ENCODE measurements around the gene ABHD17A.

DNA sequence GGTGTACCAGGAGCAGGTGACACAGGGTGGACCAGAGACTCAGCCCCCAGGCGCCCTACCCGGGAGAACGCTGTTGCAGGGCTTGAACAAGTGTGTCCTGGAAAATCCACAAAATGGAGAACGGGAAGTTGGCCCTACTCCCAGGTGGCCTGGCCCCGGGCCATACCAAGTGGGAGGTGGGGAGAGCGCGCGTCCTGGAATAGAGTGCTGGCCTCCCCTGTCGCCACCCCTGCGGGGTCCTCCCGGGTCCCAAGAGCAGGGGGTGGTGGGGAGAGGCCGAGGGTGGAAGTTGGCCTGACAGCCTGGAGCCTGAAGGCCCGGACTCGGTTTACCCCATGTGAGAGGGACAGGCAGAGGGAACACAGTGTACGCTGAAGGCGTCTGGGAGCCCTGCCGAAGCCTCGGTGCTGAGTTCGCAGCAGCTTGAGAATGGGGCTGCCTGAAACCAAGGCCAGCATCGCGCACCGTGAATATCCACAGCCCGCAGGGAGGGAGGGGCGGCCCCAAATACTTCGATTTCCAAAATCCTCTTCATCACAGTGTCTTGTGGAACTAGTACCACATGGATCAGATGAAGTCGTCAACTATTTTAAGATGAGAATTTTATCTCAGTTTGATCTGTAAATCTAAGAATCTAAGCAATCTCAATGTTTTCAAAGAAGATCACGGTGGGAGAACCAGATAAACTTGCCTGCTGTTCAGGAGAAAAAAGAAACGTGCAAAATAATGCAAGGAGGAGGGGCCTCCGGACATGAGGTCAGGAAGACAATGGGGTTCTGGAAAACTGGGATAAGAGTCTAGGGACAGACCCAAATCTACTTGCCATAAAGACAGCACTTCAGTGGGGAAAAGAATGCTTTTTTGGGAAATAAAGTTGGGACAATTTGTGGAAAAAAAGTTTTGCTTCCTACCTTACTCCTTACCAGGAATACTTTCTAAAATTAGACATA lies 11.5 kb downstream of the ABHD17A start:
- TF ChIP-seq, protein P1, sequence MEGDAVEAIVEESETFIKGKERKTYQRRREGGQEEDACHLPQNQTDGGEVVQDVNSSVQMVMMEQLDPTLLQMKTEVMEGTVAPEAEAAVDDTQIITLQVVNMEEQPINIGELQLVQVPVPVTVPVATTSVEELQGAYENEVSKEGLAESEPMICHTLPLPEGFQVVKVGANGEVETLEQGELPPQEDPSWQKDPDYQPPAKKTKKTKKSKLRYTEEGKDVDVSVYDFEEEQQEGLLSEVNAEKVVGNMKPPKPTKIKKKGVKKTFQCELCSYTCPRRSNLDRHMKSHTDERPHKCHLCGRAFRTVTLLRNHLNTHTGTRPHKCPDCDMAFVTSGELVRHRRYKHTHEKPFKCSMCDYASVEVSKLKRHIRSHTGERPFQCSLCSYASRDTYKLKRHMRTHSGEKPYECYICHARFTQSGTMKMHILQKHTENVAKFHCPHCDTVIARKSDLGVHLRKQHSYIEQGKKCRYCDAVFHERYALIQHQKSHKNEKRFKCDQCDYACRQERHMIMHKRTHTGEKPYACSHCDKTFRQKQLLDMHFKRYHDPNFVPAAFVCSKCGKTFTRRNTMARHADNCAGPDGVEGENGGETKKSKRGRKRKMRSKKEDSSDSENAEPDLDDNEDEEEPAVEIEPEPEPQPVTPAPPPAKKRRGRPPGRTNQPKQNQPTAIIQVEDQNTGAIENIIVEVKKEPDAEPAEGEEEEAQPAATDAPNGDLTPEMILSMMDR (IDR thresholded peaks at IDR 0.05; ENCODE audit: control extremely low read depth in 1 of 3, insufficient read depth in 1 of 3, low read depth in 1 of 3, low read length in 3 of 3), result no peak
- TF ChIP-seq MAFK (IDR thresholded peaks at IDR 0.05; ENCODE audit: low read depth, low read length) (no peak), CBX5 (IDR thresholded peaks at IDR 0.05; ENCODE audit: low read depth, low read length) (no peak), BCL11A (IDR thresholded peaks at IDR 0.05; ENCODE audit: low read depth in 2 of 2, low read length in 2 of 2) (no peak), JUN (IDR thresholded peaks at IDR 0.05; ENCODE audit: low read depth, low read length) (no peak), POLR2A (IDR thresholded peaks at IDR 0.05; ENCODE audit: control extremely low read depth in 1 of 2, low read depth in 2 of 2, low read length in 2 of 2) (no peak), BACH1 (IDR thresholded peaks at IDR 0.05; ENCODE audit: low read length) (no peak)
- TF ChIP-seq, protein P2, sequence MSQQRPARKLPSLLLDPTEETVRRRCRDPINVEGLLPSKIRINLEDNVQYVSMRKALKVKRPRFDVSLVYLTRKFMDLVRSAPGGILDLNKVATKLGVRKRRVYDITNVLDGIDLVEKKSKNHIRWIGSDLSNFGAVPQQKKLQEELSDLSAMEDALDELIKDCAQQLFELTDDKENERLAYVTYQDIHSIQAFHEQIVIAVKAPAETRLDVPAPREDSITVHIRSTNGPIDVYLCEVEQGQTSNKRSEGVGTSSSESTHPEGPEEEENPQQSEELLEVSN (IDR thresholded peaks at IDR 0.05), result no peak
